SK-N-SH treated with all-trans-retinoic acid at 6 μM for 48 hours (cell line): ENCODE data around the gene MAPK14.

Experiments used
- ATAC-seq: fragments of 200-7000 bp; cut with Tn5 transposase; 3 replicates; pipeline ENCODE4 v1.9.1; 2020; ENCODE audit warnings: mild to moderate bottlenecking, moderate library complexity
- ARNTL ChIP-seq: fragments of 450-650 bp; formaldehyde crosslinking; IDR thresholded peaks from 2 replicates; pipeline ENCODE4 v1.5.0; 2020; ENCODE audit warnings: low read depth, mild to moderate bottlenecking, moderate library complexity, borderline replicate concordance
- BACH2 ChIP-seq: fragments of 250-450 bp; sonication (Bioruptor Pico); IDR thresholded peaks from 2 replicates; pipeline ENCODE4 v1.9.0; 2021; ENCODE audit warnings: mild to moderate bottlenecking, borderline replicate concordance
- CSRNP3 ChIP-seq: fragments of 250-450 bp; sonication (Bioruptor Pico); IDR thresholded peaks from 2 replicates; pipeline ENCODE4 v1.5.1; 2021; ENCODE audit warnings: mild to moderate bottlenecking, moderate library complexity
- ESRRG ChIP-seq: fragments of 250-450 bp; sonication (Bioruptor Pico); IDR thresholded peaks from 2 replicates; pipeline ENCODE4 v1.6.1; 2021; ENCODE audit warnings: mild to moderate bottlenecking
- GLIS3 ChIP-seq: fragments of 250-450 bp; sonication (Bioruptor Pico); IDR thresholded peaks from 2 replicates; pipeline ENCODE4 v1.5.0; 2020; ENCODE audit warnings: mild to moderate bottlenecking, moderate library complexity
- ISL1 ChIP-seq: fragments of 250-450 bp; sonication (Bioruptor Pico); IDR thresholded peaks from 2 replicates; pipeline ENCODE4 v2.1.2; 2022; ENCODE audit warnings: mild to moderate bottlenecking, moderate library complexity
- OSR1 ChIP-seq: fragments of 250-450 bp; sonication (Bioruptor Pico); IDR thresholded peaks from 2 replicates; pipeline ENCODE4 v1.8.0; 2022; ENCODE audit warnings: moderate library complexity, mild to moderate bottlenecking, inconsistent platforms
- PATZ1 ChIP-seq: fragments of 250-450 bp; sonication (Bioruptor Pico); IDR thresholded peaks from 2 replicates; pipeline ENCODE4 v1.8.0; 2020; ENCODE audit warnings: mild to moderate bottlenecking, moderate library complexity, borderline replicate concordance
- PPARA ChIP-seq: fragments of 250-450 bp; sonication (Bioruptor Pico); IDR thresholded peaks from 2 replicates; pipeline ENCODE4 v1.5.0; 2020; ENCODE audit warnings: mild to moderate bottlenecking, borderline replicate concordance
- RARB ChIP-seq: fragments of 250-450 bp; sonication (Bioruptor Pico); IDR thresholded peaks from 2 replicates; pipeline ENCODE4 v1.8.0; 2021; ENCODE audit warnings: mild to moderate bottlenecking, moderate library complexity
- SNAI2 ChIP-seq: fragments of 250-450 bp; sonication (Bioruptor Pico); IDR thresholded peaks from 2 replicates; pipeline ENCODE4 v1.5.0; 2020; ENCODE audit warnings: mild to moderate bottlenecking, moderate library complexity
- TCF4 ChIP-seq: fragments of 250-450 bp; sonication (Bioruptor Pico); IDR thresholded peaks from 2 replicates; pipeline ENCODE4 v1.8.0; 2021; ENCODE audit warnings: mild to moderate bottlenecking, moderate library complexity, borderline replicate concordance
- TSHZ2 ChIP-seq: fragments of 250-450 bp; sonication (Bioruptor Pico); IDR thresholded peaks from 2 replicates; pipeline ENCODE4 v1.5.0; 2020; ENCODE audit warnings: mild to moderate bottlenecking, moderate library complexity
- ZC3H10 ChIP-seq: fragments of 250-450 bp; sonication (Bioruptor Pico); IDR thresholded peaks from 2 replicates; pipeline ENCODE4 v1.5.1; 2021; ENCODE audit warnings: mild to moderate bottlenecking, moderate library complexity
- ZFP3 ChIP-seq: fragments of 250-450 bp; sonication (Bioruptor Pico); IDR thresholded peaks from 2 replicates; pipeline ENCODE4 v1.5.0; 2020; ENCODE audit warnings: mild to moderate bottlenecking, moderate library complexity
- ZFP30 ChIP-seq: fragments of 450-650 bp; formaldehyde crosslinking; IDR thresholded peaks from 2 replicates; pipeline ENCODE4 v1.5.0; 2022; ENCODE audit warnings: mild to moderate bottlenecking, moderate library complexity
- ZNF565 ChIP-seq: fragments of 450-650 bp; formaldehyde crosslinking; conservative IDR thresholded peaks from 2 replicates; pipeline ENCODE4 v1.5.0; 2020; ENCODE audit warnings: low read depth, mild to moderate bottlenecking, moderate library complexity
- ZNF70 ChIP-seq: fragments of 450-650 bp; formaldehyde crosslinking; IDR thresholded peaks from 2 replicates; pipeline ENCODE4 v1.5.0; 2020; ENCODE audit warnings: mild to moderate bottlenecking, moderate library complexity
- ZNF8 ChIP-seq: fragments of 450-650 bp; formaldehyde crosslinking; IDR thresholded peaks from 2 replicates; pipeline ENCODE4 v1.5.0; 2020; ENCODE audit warnings: mild to moderate bottlenecking, moderate library complexity
- TF ChIP-seq, protein P1 (sequence below): fragments of 250-450 bp; sonication (Bioruptor Pico); IDR thresholded peaks from 2 replicates; pipeline ENCODE4 v1.5.1; 2020; ENCODE audit warnings: low read depth, mild to moderate bottlenecking, moderate library complexity
- TF ChIP-seq, protein P2 (sequence below): fragments of 250-450 bp; sonication (Bioruptor Pico); IDR thresholded peaks from 2 replicates; pipeline ENCODE4 v1.8.0; 2021; ENCODE audit warnings: low read depth, mild to moderate bottlenecking, moderate library complexity, borderline replicate concordance

Gene MAPK14

DNA sequence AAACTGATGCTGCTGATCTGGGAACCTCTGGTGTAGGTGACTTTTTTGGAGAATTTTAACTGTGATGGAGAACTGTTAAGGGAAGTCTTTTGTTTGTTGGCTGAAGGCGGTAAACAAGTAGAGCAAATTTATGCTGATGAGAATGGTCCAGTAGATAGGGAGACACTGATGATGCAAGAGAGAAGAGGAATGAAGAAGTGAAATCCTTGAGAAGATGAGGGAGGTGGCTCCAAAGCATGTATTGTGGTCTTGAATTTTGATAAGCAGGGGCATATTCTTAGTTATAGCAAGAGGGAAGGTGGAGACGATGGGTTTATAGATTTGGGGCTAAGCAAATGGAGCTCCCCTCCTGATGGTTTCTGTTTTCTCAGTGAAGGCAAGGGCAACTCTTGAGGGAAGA lies 22.0 kb downstream of the MAPK14 start:
- TF ChIP-seq TCF4 (CRISPR knock-in tag) (no peak), PATZ1 (no peak), GLIS3 (no peak), ARNTL (CRISPR knock-in tag) (no peak), ZNF70 (CRISPR knock-in tag) (no peak), OSR1 (CRISPR knock-in tag) (no peak), SNAI2 (no peak), ZFP30 (CRISPR knock-in tag) (no peak), RARB (CRISPR knock-in tag) (no peak), PPARA (CRISPR knock-in tag) (no peak), ISL1 (CRISPR knock-in tag) (no peak), ESRRG (CRISPR knock-in tag) (no peak), CSRNP3 (CRISPR knock-in tag) (no peak), ZFP3 (CRISPR knock-in tag) (no peak), TSHZ2 (no peak)
- TF ChIP-seq, protein P1, sequence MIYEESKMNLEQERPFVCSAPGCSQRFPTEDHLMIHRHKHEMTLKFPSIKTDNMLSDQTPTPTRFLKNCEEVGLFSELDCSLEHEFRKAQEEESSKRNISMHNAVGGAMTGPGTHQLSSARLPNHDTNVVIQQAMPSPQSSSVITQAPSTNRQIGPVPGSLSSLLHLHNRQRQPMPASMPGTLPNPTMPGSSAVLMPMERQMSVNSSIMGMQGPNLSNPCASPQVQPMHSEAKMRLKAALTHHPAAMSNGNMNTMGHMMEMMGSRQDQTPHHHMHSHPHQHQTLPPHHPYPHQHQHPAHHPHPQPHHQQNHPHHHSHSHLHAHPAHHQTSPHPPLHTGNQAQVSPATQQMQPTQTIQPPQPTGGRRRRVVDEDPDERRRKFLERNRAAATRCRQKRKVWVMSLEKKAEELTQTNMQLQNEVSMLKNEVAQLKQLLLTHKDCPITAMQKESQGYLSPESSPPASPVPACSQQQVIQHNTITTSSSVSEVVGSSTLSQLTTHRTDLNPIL (CRISPR knock-in tag): no peak
- TF ChIP-seq, all 23 proteins: peak for 0
- no peak for ATAC-seq

GRCh38 chr6:36050305-36050704 lies 22.7 kb downstream of the MAPK14 start:
- no peak for ATAC-seq
- TF ChIP-seq PPARA (CRISPR knock-in tag): no peak
- no peak for TF ChIP-seq ISL1 (CRISPR knock-in tag)
- no peak for TF ChIP-seq SNAI2
- no peak for TF ChIP-seq TCF4 (CRISPR knock-in tag)
- no peak for TF ChIP-seq GLIS3
- TF ChIP-seq, protein P2, sequence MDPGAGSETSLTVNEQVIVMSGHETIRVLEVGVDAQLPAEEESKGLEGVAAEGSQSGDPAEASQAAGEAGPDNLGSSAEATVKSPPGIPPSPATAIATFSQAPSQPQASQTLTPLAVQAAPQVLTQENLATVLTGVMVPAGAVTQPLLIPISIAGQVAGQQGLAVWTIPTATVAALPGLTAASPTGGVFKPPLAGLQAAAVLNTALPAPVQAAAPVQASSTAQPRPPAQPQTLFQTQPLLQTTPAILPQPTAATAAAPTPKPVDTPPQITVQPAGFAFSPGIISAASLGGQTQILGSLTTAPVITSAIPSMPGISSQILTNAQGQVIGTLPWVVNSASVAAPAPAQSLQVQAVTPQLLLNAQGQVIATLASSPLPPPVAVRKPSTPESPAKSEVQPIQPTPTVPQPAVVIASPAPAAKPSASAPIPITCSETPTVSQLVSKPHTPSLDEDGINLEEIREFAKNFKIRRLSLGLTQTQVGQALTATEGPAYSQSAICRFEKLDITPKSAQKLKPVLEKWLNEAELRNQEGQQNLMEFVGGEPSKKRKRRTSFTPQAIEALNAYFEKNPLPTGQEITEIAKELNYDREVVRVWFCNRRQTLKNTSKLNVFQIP (CRISPR knock-in tag): no peak
- no peak for TF ChIP-seq ZNF565
- no peak for TF ChIP-seq CSRNP3 (CRISPR knock-in tag)
- no peak for TF ChIP-seq TSHZ2
- no peak for TF ChIP-seq RARB (CRISPR knock-in tag)
- no peak for TF ChIP-seq ZC3H10
- TF ChIP-seq ZNF8: no peak
- TF ChIP-seq ARNTL (CRISPR knock-in tag): no peak
- no peak for TF ChIP-seq ZFP3 (CRISPR knock-in tag)
- TF ChIP-seq ZFP30 (CRISPR knock-in tag): no peak
- no peak for TF ChIP-seq BACH2
- TF ChIP-seq PATZ1: no peak
